Mesenchymal stem cell (in vitro differentiated cells and primary cell): ENCODE results near the gene SRXN1.
A peak's percentile ranks its signal among the peaks of the same experiment; 100 is the strongest.

Experiments
- DNase-seq: peaks from one replicate; pipeline ENCODE4 v3.0.0-alpha.2; 2013
- H2AFZ ChIP-seq: one replicate; pipeline ENCODE4 v1.6.1; 2013; ENCODE audit warnings: low read depth, mild to moderate bottlenecking, control low read depth, inconsistent platforms, low read length, moderate library complexity
- H2AK5ac ChIP-seq: 2 replicates; pipeline ENCODE4 v1.6.1; 2013; ENCODE audit warnings: low read length, moderate library complexity, mild to moderate bottlenecking, inconsistent platforms; ENCODE audit not compliant: severe bottlenecking
- H2BK120ac ChIP-seq: one replicate; pipeline ENCODE4 v1.6.1; 2013; ENCODE audit warnings: low read depth, mild to moderate bottlenecking, inconsistent platforms, low read length, moderate library complexity
- H2BK12ac ChIP-seq, 2 experiments: one replicate each; pipeline ENCODE4 v1.6.1; 2013; ENCODE audit warnings: inconsistent platforms in 2 of 2, low read length in 2 of 2, mild to moderate bottlenecking in 2 of 2, moderate library complexity in 2 of 2, control low read depth in 1 of 2
- H2BK15ac ChIP-seq: one replicate; pipeline ENCODE4 v1.6.1; 2013; ENCODE audit warnings: mild to moderate bottlenecking, low read depth, inconsistent platforms; ENCODE audit not compliant: poor library complexity, severe bottlenecking
- H2BK5ac ChIP-seq: 2 replicates; pipeline ENCODE4 v1.6.1; 2013; ENCODE audit warnings: low read depth, mild to moderate bottlenecking, low read length, control low read depth, inconsistent platforms; ENCODE audit not compliant: poor library complexity, severe bottlenecking
- H3K14ac ChIP-seq, 2 experiments: one replicate each; pipeline ENCODE4 v1.6.1; 2013; ENCODE audit warnings: inconsistent platforms in 2 of 2, low read length in 2 of 2, control low read depth in 1 of 2, mild to moderate bottlenecking in 1 of 2, moderate library complexity in 1 of 2
- H3K18ac ChIP-seq, 2 experiments: one replicate each; pipeline ENCODE4 v1.6.1; 2013; ENCODE audit warnings: inconsistent platforms in 2 of 2, low read length in 2 of 2, control low read depth in 1 of 2, low read depth in 1 of 2, mild to moderate bottlenecking in 1 of 2
- H3K23ac ChIP-seq, 2 experiments: one replicate each; pipeline ENCODE4 v1.6.1; 2013; ENCODE audit warnings: inconsistent platforms in 2 of 2, low read length in 2 of 2, mild to moderate bottlenecking in 2 of 2, moderate library complexity in 2 of 2, control low read depth in 1 of 2
- H3K27ac ChIP-seq: 2 replicates; pipeline ENCODE4 v1.5.1; 2013; ENCODE audit warnings: mild to moderate bottlenecking, moderate library complexity, low read length, control low read depth, inconsistent platforms; ENCODE audit not compliant: poor library complexity, severe bottlenecking
- H3K27me3 ChIP-seq, 2 experiments: 2 replicates each; pipeline versions ENCODE4 v1.6.1 to v1.7.0; 2013; ENCODE audit warnings: low read length in 2 of 2, mild to moderate bottlenecking in 2 of 2, moderate library complexity in 2 of 2, control low read depth in 1 of 2, inconsistent platforms in 1 of 2; ENCODE audit not compliant: control insufficient read depth in 1 of 2, insufficient read depth in 1 of 2
- H3K36me3 ChIP-seq, 2 experiments: 2 replicates each; pipeline versions ENCODE4 v1.6.1 to v1.7.0; 2013; ENCODE audit warnings: low read length in 2 of 2, control low read depth in 1 of 2, inconsistent platforms in 1 of 2, low read depth in 1 of 2, mild to moderate bottlenecking in 1 of 2; ENCODE audit not compliant: insufficient read depth in 2 of 2, control insufficient read depth in 1 of 2
- H3K4ac ChIP-seq, 2 experiments: one replicate each; pipeline ENCODE4 v1.6.1; 2013; ENCODE audit warnings: inconsistent platforms in 2 of 2, low read length in 2 of 2, mild to moderate bottlenecking in 2 of 2, moderate library complexity in 2 of 2, control low read depth in 1 of 2, low read depth in 1 of 2
- H3K4me1 ChIP-seq: 2 replicates; pipeline ENCODE4 v1.6.1; 2013; ENCODE audit warnings: low read depth, low read length, control low read depth; ENCODE audit not compliant: control insufficient read depth, insufficient read depth
- H3K4me2 ChIP-seq: 2 replicates; pipeline ENCODE4 v1.6.1; 2013; ENCODE audit warnings: low read length, mild to moderate bottlenecking, inconsistent platforms; ENCODE audit not compliant: poor library complexity, severe bottlenecking
- H3K4me3 ChIP-seq, 2 experiments: 2 replicates each; pipeline versions ENCODE4 v1.5.1 to v1.7.0; 2013; ENCODE audit warnings: low read length in 2 of 2, mild to moderate bottlenecking in 2 of 2, control low read depth in 1 of 2, low read depth in 1 of 2; ENCODE audit not compliant: insufficient read depth in 1 of 2
- H3K79me1 ChIP-seq: replicated peaks from 2 replicates; pipeline ENCODE4 v1.6.1; 2013; ENCODE audit warnings: mild to moderate bottlenecking, control low read depth, low read length, inconsistent platforms; ENCODE audit not compliant: poor library complexity, severe bottlenecking
- H3K9ac ChIP-seq: 2 replicates; pipeline ENCODE4 v1.7.0; 2013; ENCODE audit warnings: mild to moderate bottlenecking, low read length, moderate library complexity
- H3K9me3 ChIP-seq: 2 replicates; pipeline ENCODE4 v1.7.0; 2013; ENCODE audit warnings: mild to moderate bottlenecking, low read length; ENCODE audit not compliant: control insufficient read depth
- H4K8ac ChIP-seq: one replicate; pipeline ENCODE4 v1.6.1; 2013; ENCODE audit warnings: inconsistent platforms, mild to moderate bottlenecking, low read length, moderate library complexity
- H4K91ac ChIP-seq: one replicate; pipeline ENCODE4 v1.6.1; 2013; ENCODE audit warnings: mild to moderate bottlenecking, low read length, inconsistent platforms
- WGBS: methylation state at CpG from one replicate; pipeline ENCODE4 v1.1.7; 2013; ENCODE audit warnings: mixed read lengths; 5-methylcytosine and 5-hydroxymethylcytosine counted together

The SRXN1 gene

DNA sequence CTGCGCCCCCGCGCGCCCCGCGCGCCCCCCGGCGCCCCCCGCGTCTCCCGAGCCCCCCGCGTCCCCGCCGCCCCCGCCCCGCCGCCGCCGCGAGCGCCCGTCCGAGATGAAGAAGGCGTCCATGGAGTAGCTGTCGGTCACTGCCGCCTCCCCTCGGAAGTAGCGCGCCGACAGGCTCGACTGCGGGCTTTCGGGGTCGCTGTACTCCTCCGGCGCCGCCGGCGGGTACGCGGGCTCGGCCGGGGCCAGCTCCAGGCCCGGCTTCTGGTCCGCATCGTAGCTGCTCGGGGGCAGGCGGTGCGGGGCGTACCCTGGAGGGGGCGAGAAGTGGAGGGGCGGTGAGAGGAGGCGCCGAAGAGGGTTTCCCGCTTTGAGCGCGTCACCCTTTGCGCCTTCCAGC, 11.2 kb upstream of the SRXN1 start:
- H3K79me1 ChIP-seq: no peaks in the 10 kb centered on the region
- H2BK12ac ChIP-seq: no peak overlapping the region
- H3K36me3 ChIP-seq: no peaks in the 10 kb centered on the region
- no peak overlapping the region for H4K8ac ChIP-seq
- no peak overlapping the region for H2BK120ac ChIP-seq
- no peaks in the 10 kb centered on the region for H3K9me3 ChIP-seq
- WGBS: 69% methylated on average over 34 of the region's 60 CpGs
- no peak overlapping the region for H3K18ac ChIP-seq
- peaks cover 63 to 87% of the 10 kb centered on the region in 2 experiments for H3K27me3 ChIP-seq
- DNase-seq: no peak
- no peak overlapping the region for H2BK15ac ChIP-seq
- no peak overlapping the region for H3K4me2 ChIP-seq
- no peak overlapping the region for H3K9ac ChIP-seq
- H3K14ac ChIP-seq: no peak overlapping the region
- no peak overlapping the region for H3K27ac ChIP-seq
- H2AFZ ChIP-seq: no peak overlapping the region
- peaks cover 12% of the 10 kb centered on the region for H3K4me1 ChIP-seq
- no peak overlapping the region for H3K4me3 ChIP-seq
- no peak overlapping the region for H2BK5ac ChIP-seq
- no peak overlapping the region for H3K4ac ChIP-seq
- no peak overlapping the region for H3K23ac ChIP-seq
- H4K91ac ChIP-seq: no peak overlapping the region
- H2AK5ac ChIP-seq: no peak overlapping the region

DNA sequence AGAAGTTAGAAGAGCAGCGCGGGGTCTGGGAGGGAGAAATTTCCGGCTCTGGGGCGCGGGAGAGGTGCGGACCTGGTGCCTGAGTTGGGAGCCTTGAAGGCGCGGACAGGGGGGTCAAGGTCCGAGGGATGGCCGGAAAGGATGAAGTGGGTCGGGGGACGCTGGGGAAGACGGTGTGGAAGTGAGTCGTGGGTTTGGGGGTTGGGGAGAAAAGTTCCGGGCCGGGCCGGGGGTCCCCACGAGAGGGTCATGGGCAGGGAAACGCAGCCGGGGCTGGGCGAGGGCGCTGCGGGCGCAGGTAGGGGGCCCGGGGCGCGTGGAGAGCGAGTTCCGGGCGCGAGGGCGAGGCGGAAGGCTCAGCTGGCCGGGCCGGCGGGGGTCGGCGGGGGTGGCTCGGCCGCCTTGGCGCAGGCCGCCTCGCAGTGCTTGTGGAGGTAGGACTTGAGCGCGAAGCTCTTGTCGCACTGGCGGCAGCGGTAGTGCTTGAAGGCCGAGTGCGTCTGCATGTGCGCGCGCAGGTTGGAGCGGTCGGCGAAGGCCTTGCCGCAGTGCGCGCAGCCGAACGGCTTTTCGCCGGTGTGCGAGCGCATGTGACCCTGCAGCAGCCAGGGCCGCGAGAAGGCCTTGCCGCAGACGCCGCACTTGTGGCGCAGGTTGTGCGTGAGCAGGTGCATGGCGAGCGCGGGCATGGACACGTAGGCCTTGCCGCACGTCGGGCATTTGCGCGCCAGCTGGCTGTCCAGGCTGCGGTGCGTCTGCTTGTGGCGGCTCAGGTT, 10.5 kb upstream of the SRXN1 start:
- Histone ChIP-seq H2BK120ac (no peak overlapping the region), H3K4me3 (no peak overlapping the region), H2AK5ac (no peak overlapping the region), H3K79me1 (no peaks in the 10 kb centered on the region), H2BK15ac (no peak overlapping the region), H3K4me1 (peaks cover 12% of the 10 kb centered on the region), H3K36me3 (no peaks in the 10 kb centered on the region), H2BK12ac (no peak overlapping the region), H3K27ac (no peak overlapping the region), H3K4ac (no peak overlapping the region), H4K91ac (no peak overlapping the region), H3K23ac (no peak overlapping the region), H3K14ac (no peak overlapping the region), H4K8ac (no peak overlapping the region), H3K18ac (no peak overlapping the region), H3K9ac (no peak overlapping the region), H3K4me2 (no peak overlapping the region), H3K9me3 (no peaks in the 10 kb centered on the region), H2BK5ac (no peak overlapping the region), H2AFZ (no peak overlapping the region), H3K27me3 (peaks cover 65 to 88% of the 10 kb centered on the region in 2 experiments)
- 85% methylated on average over 71 of the region's 84 CpGs for WGBS
- no peak for DNase-seq

GRCh38 chr20:662277-663192, 9.5 kb upstream of the SRXN1 start:
- Histone ChIP-seq H3K27ac (no peak overlapping the region), H2BK12ac (no peak overlapping the region), H2BK120ac (no peak overlapping the region), H2AK5ac (no peak overlapping the region), H3K36me3 (no peaks in the 10 kb centered on the region), H2AFZ (no peak overlapping the region), H3K9ac (no peak overlapping the region), H2BK5ac (no peak overlapping the region), H3K4ac (no peak overlapping the region), H4K8ac (no peak overlapping the region), H3K4me3 (no peak overlapping the region), H4K91ac (no peak overlapping the region), H3K14ac (no peak overlapping the region), H3K79me1 (no peaks in the 10 kb centered on the region), H3K27me3 (peaks cover 64 to 88% of the 10 kb centered on the region in 2 experiments), H3K4me2 (peak overlapping the region; percentile 35), H2BK15ac (peak overlapping the region; percentile 9), H3K9me3 (no peaks in the 10 kb centered on the region), H3K4me1 (peaks cover 14% of the 10 kb centered on the region), H3K23ac (no peak overlapping the region), H3K18ac (no peak overlapping the region)
- WGBS: 63% methylated on average over 14 of the region's 16 CpGs
- DNase-seq: no peak
